T1000 (cell line): ENCODE data around the gene MAML3.
"Not testable (repeated sequence)": the region's sequence is repeated elsewhere in the genome, so short reads cannot be mapped to it uniquely, and the experiment has no call there.

ENCODE experiments used
- DNase-seq: peaks from one replicate; lab custom pipeline; 2025; ENCODE audit warnings: mixed read lengths; lab: John Stamatoyannopoulos, UW

Gene MAML3

GRCh38 chr4:139728146-139728545 is 425.8 kb downstream of the MAML3 start:
- no peak for DNase-seq

- no peak for DNase-seq
Observed at GRCh38 chr4:139726615-139727014, 427.4 kb downstream of the MAML3 start.

GRCh38 chr4:139725236-139725635 is 428.7 kb downstream of the MAML3 start:
- no peak for DNase-seq

GRCh38 chr4:139721789-139722188 is 432.2 kb downstream of the MAML3 start:
- DNase-seq, result no peak

- no peak for DNase-seq
Observed at GRCh38 chr4:139720806-139721205, 433.2 kb downstream of the MAML3 start.

- no peak for DNase-seq
Observed at GRCh38 chr4:139719381-139720101, 434.4 kb downstream of the MAML3 start.

GRCh38 chr4:139718833-139719232 is 435.2 kb downstream of the MAML3 start:
- DNase-seq, result no peak

- DNase-seq, result no peak
Observed at GRCh38 chr4:139718358-139718757, 435.6 kb downstream of the MAML3 start.

GRCh38 chr4:139715746-139716391 is 438.1 kb downstream of the MAML3 start:
- no peak for DNase-seq

- DNase-seq, result no peak
Observed at GRCh38 chr4:139712882-139713281, 441.1 kb downstream of the MAML3 start.

- DNase-seq, result no peak
Observed at GRCh38 chr4:139711461-139711860, 442.5 kb downstream of the MAML3 start.

- DNase-seq, result no peak
Observed at GRCh38 chr4:139710073-139710472, 443.9 kb downstream of the MAML3 start.

GRCh38 chr4:139709660-139710059 is 444.3 kb downstream of the MAML3 start:
- no peak for DNase-seq

- DNase-seq, result no peak
Observed at GRCh38 chr4:139704915-139705485, 449.0 kb downstream of the MAML3 start.

GRCh38 chr4:139700568-139700967 is 453.4 kb downstream of the MAML3 start:
- no peak for DNase-seq

GRCh38 chr4:139698167-139698925 is 455.6 kb downstream of the MAML3 start:
- not testable (repeated sequence) for DNase-seq

GRCh38 chr4:139696491-139696890 is 457.5 kb downstream of the MAML3 start:
- no peak for DNase-seq

- no peak for DNase-seq
Observed at GRCh38 chr4:139694522-139695107, 459.4 kb downstream of the MAML3 start.

GRCh38 chr4:139692309-139693012 is 461.5 kb downstream of the MAML3 start:
- DNase-seq, result no peak

GRCh38 chr4:139690419-139690818 is 463.6 kb downstream of the MAML3 start:
- DNase-seq, result no peak

GRCh38 chr4:139689093-139689722 is 464.8 kb downstream of the MAML3 start:
- DNase-seq, result no peak
